H1 (cell line): ENCODE data around the gene TMEM51. TPM values are rescaled to one million over a fixed set of nuclear protein-coding genes. Genes with fewer than 3 reads are reported as not detected.

Source experiments
- CTCF ChIA-PET: fragments of 300-600 bp; sonication (Branson Sonifier 250); formaldehyde crosslinking; loops from one replicate; lab custom pipeline; 2021; ENCODE audit not compliant: partially characterized antibody; lab: Charles Lee
- POLR2A ChIA-PET: fragments of 300-600 bp; sonication (Branson Sonifier 250); formaldehyde crosslinking; loops from one replicate; lab custom pipeline; 2021; ENCODE audit warnings: inconsistent platforms; ENCODE audit not compliant: partially characterized antibody; lab: Charles Lee
- DNase-seq, 2 experiments: peaks; one replicate each; pipeline versions ENCODE4 v3.0.0 to v3.0.0-alpha.2; 2010 to 2022; ENCODE audit warnings: low spot score in 2 of 2, low read depth in 1 of 2, mixed read lengths in 1 of 2
- FAIRE-seq: peaks from 2 replicates; lab custom pipeline; 2011; peaks lifted over from hg19 to GRCh38; lab: Jason Lieb, UNC
- H2AFZ ChIP-seq: 2 replicates; pipeline ENCODE4 v1.8.1; 2012; ENCODE audit warnings: low read length, inconsistent platforms
- H2AK5ac ChIP-seq: 2 replicates; pipeline ENCODE4 v1.6.1; 2013; ENCODE audit warnings: low read depth, low read length
- H2BK120ac ChIP-seq: replicated peaks from 2 replicates; pipeline ENCODE3; 2013; ENCODE audit warnings: low read depth, low read length, inconsistent platforms
- H2BK12ac ChIP-seq: 2 replicates; pipeline ENCODE4 v1.6.1; 2013; ENCODE audit warnings: low read depth, low read length
- H2BK15ac ChIP-seq: 2 replicates; pipeline ENCODE4 v1.6.1; 2013; ENCODE audit warnings: low read length
- H2BK20ac ChIP-seq: 2 replicates; pipeline ENCODE4 v1.6.1; 2013; ENCODE audit warnings: low read length
- H2BK5ac ChIP-seq: 2 replicates; pipeline ENCODE4 v1.6.1; 2013; ENCODE audit warnings: low read depth, low read length
- H3K14ac ChIP-seq: 2 replicates; pipeline ENCODE4 v1.6.1; 2013; ENCODE audit warnings: inconsistent platforms; ENCODE audit not compliant: insufficient read length
- H3K18ac ChIP-seq: 2 replicates; pipeline ENCODE4 v1.6.1; 2013; ENCODE audit warnings: low read length; ENCODE audit errors: extremely low read depth
- H3K23ac ChIP-seq: 2 replicates; pipeline ENCODE4 v1.6.1; 2013; ENCODE audit warnings: inconsistent platforms; ENCODE audit not compliant: insufficient read length
- H3K23me2 ChIP-seq: 2 replicates; pipeline ENCODE4 v1.6.1; 2013; ENCODE audit warnings: low read depth, low read length
- H3K27ac ChIP-seq: 2 replicates; pipeline ENCODE4 v1.6.1; 2011; ENCODE audit warnings: low read depth, low read length, inconsistent platforms
- H3K27me3 ChIP-seq, 4 experiments: replicated peaks in 1 of 4; 1 replicate in 1 of 4; 2 replicates in 3 of 4; pipeline versions ENCODE4 v1.6.1 to v1.8.1; 2011 to 2013; ENCODE audit warnings: low read length in 3 of 4, mild to moderate bottlenecking in 3 of 4, inconsistent platforms in 2 of 4, mixed read lengths in 2 of 4, moderate library complexity in 1 of 4; ENCODE audit not compliant: control insufficient read depth in 3 of 4, insufficient read depth in 3 of 4; ENCODE audit errors: extremely low read depth in 1 of 4
- H3K36me3 ChIP-seq, 4 experiments: 2 replicates each; pipeline versions ENCODE4 v1.6.1 to v1.8.1; 2011 to 2013; ENCODE audit warnings: mild to moderate bottlenecking in 4 of 4, low read length in 3 of 4, moderate library complexity in 2 of 4, control low read depth in 1 of 4, inconsistent platforms in 1 of 4; ENCODE audit not compliant: insufficient read depth in 4 of 4, control insufficient read depth in 2 of 4
- H3K4ac ChIP-seq: replicated peaks from 2 replicates; pipeline ENCODE3; 2013; ENCODE audit warnings: low read length, low read depth, mixed read lengths, inconsistent platforms; ENCODE audit not compliant: insufficient read length
- H3K4me1 ChIP-seq, 4 experiments: replicated peaks in 1 of 4; 1 replicate in 1 of 4; 2 replicates in 3 of 4; pipeline versions ENCODE4 v1.6.1 to v1.8.1; 2011 to 2013; ENCODE audit warnings: low read length in 3 of 4, inconsistent platforms in 2 of 4, mixed read lengths in 1 of 4; ENCODE audit not compliant: insufficient read depth in 4 of 4, control insufficient read depth in 3 of 4
- H3K4me2 ChIP-seq, 2 experiments: 2 replicates each; pipeline versions ENCODE4 v1.6.1 to v1.8.1; 2011 to 2013; ENCODE audit warnings: low read depth in 2 of 2, low read length in 2 of 2, control low read depth in 1 of 2, inconsistent platforms in 1 of 2, mild to moderate bottlenecking in 1 of 2; ENCODE audit not compliant: insufficient read depth in 1 of 2
- H3K4me3 ChIP-seq, 4 experiments: fragments of 200-600, 300-600 bp in 1 of 4; sonication (generic), shearing (Covaris generic), sonication (Bioruptor Twin) in 1 of 4; 2 replicates each; pipeline versions ENCODE4 v1.5.1 to v1.8.1; 2011 to 2016; ENCODE audit warnings: low read length in 4 of 4, low read depth in 3 of 4, control low read depth in 2 of 4, inconsistent platforms in 2 of 4, mild to moderate bottlenecking in 2 of 4, mixed read lengths in 1 of 4, moderate library complexity in 1 of 4; ENCODE audit not compliant: insufficient read depth in 2 of 4; ENCODE audit errors: extremely low read depth in 1 of 4
- H3K56ac ChIP-seq: replicated peaks from 2 replicates; pipeline ENCODE3; 2013; ENCODE audit warnings: low read depth, mild to moderate bottlenecking, mixed read lengths, low read length, inconsistent platforms; ENCODE audit not compliant: insufficient read length
- H3K79me1 ChIP-seq: 2 replicates; pipeline ENCODE4 v1.6.1; 2013; ENCODE audit warnings: low read depth, low read length, control low read depth
- H3K79me2 ChIP-seq, 2 experiments: 2 replicates each; pipeline versions ENCODE4 v1.6.1 to v1.8.1; 2012 to 2013; ENCODE audit warnings: low read length in 2 of 2, mild to moderate bottlenecking in 2 of 2, inconsistent platforms in 1 of 2; ENCODE audit not compliant: insufficient read depth in 2 of 2, control insufficient read depth in 1 of 2
- H3K9ac ChIP-seq, 4 experiments: replicated peaks in 1 of 4; 1 replicate in 1 of 4; 2 replicates in 3 of 4; pipeline versions ENCODE4 v1.6.1 to v1.8.1; 2011 to 2013; ENCODE audit warnings: low read depth in 3 of 4, low read length in 3 of 4, control low read depth in 2 of 4, mild to moderate bottlenecking in 2 of 4, moderate library complexity in 2 of 4, inconsistent platforms in 1 of 4; ENCODE audit errors: extremely low read depth in 1 of 4
- H3K9me3 ChIP-seq, 2 experiments: 2 replicates each; pipeline versions ENCODE4 v1.6.1 to v1.8.1; 2012 to 2013; ENCODE audit warnings: mild to moderate bottlenecking in 2 of 2, moderate library complexity in 2 of 2, control low read depth in 1 of 2, inconsistent platforms in 1 of 2, low read depth in 1 of 2, low read length in 1 of 2, mixed read lengths in 1 of 2; ENCODE audit not compliant: insufficient read depth in 2 of 2
- H4K20me1 ChIP-seq, 2 experiments: replicated peaks in 1 of 2; 2 replicates each; pipeline versions ENCODE3 to v1.8.1; 2011 to 2013; ENCODE audit warnings: inconsistent platforms in 2 of 2, low read length in 2 of 2, mild to moderate bottlenecking in 1 of 2; ENCODE audit not compliant: insufficient read depth in 2 of 2, control insufficient read depth in 1 of 2
- H4K5ac ChIP-seq: 2 replicates; pipeline ENCODE4 v1.6.1; 2013; ENCODE audit warnings: low read length, low read depth, mixed read lengths, inconsistent platforms; ENCODE audit not compliant: insufficient read length
- H4K8ac ChIP-seq: 2 replicates; pipeline ENCODE4 v1.8.0; 2013; ENCODE audit warnings: mild to moderate bottlenecking, moderate library complexity, low read length, inconsistent platforms; ENCODE audit not compliant: insufficient read depth; ENCODE audit errors: extremely low read depth
- H4K91ac ChIP-seq: replicated peaks from 2 replicates; pipeline ENCODE3; 2013; ENCODE audit warnings: low read length, mixed read lengths, inconsistent platforms; ENCODE audit not compliant: insufficient read length
- WGBS, 2 experiments: shearing (Covaris generic) in 1 of 2; methylation state at CpG; one replicate each; pipeline versions ENCODE4 v1.1.6 to v1.1.7; 2013 to 2015; ENCODE audit warnings: low lambda C conversion rate in 2 of 2, mixed read lengths in 2 of 2, inconsistent platforms in 1 of 2, low coverage in 1 of 2, missing lambda C conversion rate in 1 of 2; ENCODE audit not compliant: insufficient replicate concordance in 2 of 2, insufficient coverage in 1 of 2, insufficient read length in 1 of 2; ENCODE audit errors: extremely low coverage in 1 of 2, missing lambda C conversion rate in 1 of 2; 5-methylcytosine and 5-hydroxymethylcytosine counted together
- polyA plus RNA-seq, 7 experiments: library from polyadenylated mRNA; depleted of rRNA in 3 of 7; stranded (reverse) in 5 of 7; unstranded in 2 of 7; fragments of >200 nt in 5 of 7; fragments of 200-250 nt in 2 of 7; gene quantifications; 1 replicate in 5 of 7; 2 replicates in 1 of 7; 4 replicates in 1 of 7; pipeline versions ENCODE4 v1.2.1 to v1.2.3, GENCODE V29; 2011 to 2013; ENCODE audit warnings: missing spikeins in 2 of 7, mixed read lengths in 2 of 7
- total RNA-seq: library from RNA; stranded (reverse); fragmentation: NEBNext Ultra II Directional; extraction: Animal tissue kit (Norgen Biotek cat#: 25700); gene quantifications from 2 replicates; pipeline ENCODE4 v1.2.1, GENCODE V29; 2021

The TMEM51 gene
- total and polyA plus RNA-seq, 2 of the 8 experiments (the other 6 are each of a cell fraction or from before 2014, with no cell fraction given) = 9.9 to 10.7 TPM

- POLR2A ChIA-PET = no interaction called here
- Histone ChIP-seq H4K5ac (no peak overlapping the region), H2AK5ac (no peak overlapping the region), H3K4ac (no peak overlapping the region), H3K23ac (no peak overlapping the region), H3K4me3 (no peak overlapping the region), H2BK15ac (0 out of 2 replicates have a peak overlapping the region, but pooled peaks have one; percentile 32), H4K91ac (no peak overlapping the region), H3K79me1 (peaks cover 8% of the 10 kb centered on the region), H2BK12ac (no peak overlapping the region), H3K27ac (no peak overlapping the region), H2BK5ac (no peak overlapping the region), H4K8ac (no peak overlapping the region), H3K27me3 (no peaks in the 10 kb centered on the region), H3K9me3 (no peaks in the 10 kb centered on the region), H3K79me2 (peaks cover 0 to 11% of the 10 kb centered on the region in 2 experiments; a peak in 1 of 4 replicates), H2BK20ac (no peak overlapping the region), H3K18ac (no peak overlapping the region), H4K20me1 (peaks cover 2 to 3% of the 10 kb centered on the region in 2 experiments), H2BK120ac (no peak overlapping the region), H3K36me3 (no peaks in the 10 kb centered on the region), H3K14ac (no peak overlapping the region), H3K4me2 (no peak overlapping the region), H3K23me2 (no peaks in the 10 kb centered on the region), H3K56ac (no peak overlapping the region), H2AFZ (no peak overlapping the region), H3K9ac (no peak overlapping the region), H3K4me1 (peaks cover 15 to 32% (median 20%) of the 10 kb centered on the region in 4 experiments)
- CTCF ChIA-PET = interaction anchor here (1.6 kb wide), 1 partner anchor 10 kb away, joined by 4 read pairs; no protein-coding TSS in a partner anchor
- FAIRE-seq (no peak), DNase-seq (no peak)
- WGBS, 2 experiments = 87% methylated on average over 8 of the region's 8 CpGs; no CpG with 5 or more reads in 1 of the 2 experiments
Measured at GRCh38 chr1:15184436-15185241, 31.1 kb downstream of the TMEM51 start.
